ENCODE measurements around the gene ZNF774. TPM values are rescaled to one million over a fixed set of nuclear protein-coding genes. Genes with fewer than 3 reads are reported as not detected.

Gene ZNF774
- total RNA-seq, 2 donors from 2014 or later, result 2.5 to 3.6 TPM

DNA sequence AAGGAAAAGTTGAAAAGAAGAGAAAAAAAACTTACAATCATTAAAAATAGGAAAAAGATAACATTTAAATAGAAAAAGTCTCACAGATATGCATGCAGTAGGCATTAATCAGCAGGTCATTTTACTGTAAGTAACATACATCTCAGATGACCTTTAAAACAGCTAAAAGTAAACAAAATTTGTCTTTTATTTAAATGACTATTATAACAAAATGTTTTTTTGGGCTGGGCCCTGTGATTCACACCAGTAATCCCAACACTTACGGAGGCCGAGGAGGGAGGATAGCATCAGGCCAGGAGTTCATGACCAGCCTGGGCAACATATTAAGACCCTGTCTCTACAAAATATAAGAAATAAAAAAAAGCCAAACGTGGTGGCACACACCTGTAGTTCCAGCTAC lies 50.7 kb downstream of the ZNF774 start:
- H3K36me3 Mint-ChIP-seq (ENCODE audit: low read depth), result peaks cover 4% of the 10 kb centered on the region

GRCh38 chr15:90405055-90405607 lies 53.0 kb downstream of the ZNF774 start:
- no peak overlapping the region for H3K4me3 Mint-ChIP-seq
- Histone ChIP-seq H3K27me3 (ENCODE audit: control insufficient read depth, insufficient read depth, low read length, poor library complexity, severe bottlenecking) (no peaks in the 10 kb centered on the region), H3K4me1 (ENCODE audit: control insufficient read depth, insufficient read depth, low read length) (peaks cover 12% of the 10 kb centered on the region), H3K27ac (ENCODE audit: low read depth, low read length) (no peak overlapping the region), H3K9me3 (ENCODE audit: control insufficient read depth, low read length) (peaks cover 4% of the 10 kb centered on the region), H3K4me3 (ENCODE audit: low read length) (no peak overlapping the region), H3K9ac (ENCODE audit: extremely low read depth, low read length, poor library complexity, severe bottlenecking) (no peak overlapping the region), H3K36me3 (ENCODE audit: control insufficient read depth, insufficient read depth, low read length) (peaks cover 3% of the 10 kb centered on the region)
- 74 to 86% methylated on average over 1 to 3 of the region's 3 CpGs for WGBS, 2 experiments (ENCODE audit: insufficient coverage in 1 of 2, insufficient read length in 1 of 2)
- H3K36me3 Mint-ChIP-seq (ENCODE audit: low read depth), result peaks cover 14% of the 10 kb centered on the region
- H3K4me1 Mint-ChIP-seq, result peaks cover 51% of the 10 kb centered on the region
- peak overlapping the region; percentile 69 for H3K27ac Mint-ChIP-seq
- H3K27me3 Mint-ChIP-seq (ENCODE audit: insufficient read depth), result no peaks in the 10 kb centered on the region
- DNase-seq, result no peak
- no peak for TF ChIP-seq CTCF (conservative IDR thresholded peaks at IDR 0.05)
- peaks cover 9% of the 10 kb centered on the region for H3K9me3 Mint-ChIP-seq

More for the DNA sequence above, 50.7 kb downstream of the ZNF774 start:
- Histone ChIP-seq H3K4me3 (ENCODE audit: low read length) (no peak overlapping the region), H3K9ac (ENCODE audit: extremely low read depth, low read length, poor library complexity, severe bottlenecking) (no peak overlapping the region), H3K9me3 (ENCODE audit: control insufficient read depth, low read length) (no peaks in the 10 kb centered on the region), H3K36me3 (ENCODE audit: control insufficient read depth, insufficient read depth, low read length) (peaks cover 3% of the 10 kb centered on the region), H3K27me3 (ENCODE audit: control insufficient read depth, insufficient read depth, low read length, poor library complexity, severe bottlenecking) (no peaks in the 10 kb centered on the region), H3K4me1 (ENCODE audit: control insufficient read depth, insufficient read depth, low read length) (peaks cover 15% of the 10 kb centered on the region), H3K27ac (ENCODE audit: low read depth, low read length) (no peak overlapping the region)
- H3K4me1 Mint-ChIP-seq, result peaks cover 50% of the 10 kb centered on the region
- H3K4me3 Mint-ChIP-seq, result no peak overlapping the region
- no peak for DNase-seq
- no peaks in the 10 kb centered on the region for H3K27me3 Mint-ChIP-seq (ENCODE audit: insufficient read depth)
- no peaks in the 10 kb centered on the region for H3K9me3 Mint-ChIP-seq
- peak overlapping the region; percentile 6 for H3K27ac Mint-ChIP-seq
- 93 to 96% methylated on average over 1 to 3 of the region's 3 CpGs for WGBS, 2 experiments (ENCODE audit: insufficient coverage in 1 of 2, insufficient read length in 1 of 2)
- TF ChIP-seq CTCF (conservative IDR thresholded peaks at IDR 0.05), result no peak

DNA sequence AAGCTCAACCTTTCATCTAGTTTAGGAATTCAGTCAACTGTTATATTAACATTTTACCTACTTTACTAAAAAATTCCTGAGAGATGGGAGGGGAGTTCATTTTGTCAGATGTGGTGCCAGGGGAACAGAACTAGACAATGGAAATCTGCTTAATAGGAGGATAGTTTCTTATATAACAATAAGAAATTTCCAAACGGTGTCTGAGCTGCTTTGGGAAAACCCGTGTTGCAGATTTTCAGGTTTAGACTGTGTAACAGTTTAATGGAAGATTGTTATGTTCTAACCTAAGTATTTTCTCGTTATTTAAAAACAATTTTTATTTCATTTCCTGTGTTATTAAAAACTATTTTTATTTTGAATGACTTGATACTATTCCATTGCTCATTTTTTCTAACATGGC lies 55.3 kb downstream of the ZNF774 start:
- Mint-ChIP-seq H3K36me3 (ENCODE audit: low read depth) (peaks cover 17% of the 10 kb centered on the region), H3K27ac (no peak overlapping the region), H3K4me1 (peaks cover 46% of the 10 kb centered on the region), H3K4me3 (no peak overlapping the region), H3K9me3 (peaks cover 9% of the 10 kb centered on the region), H3K27me3 (ENCODE audit: insufficient read depth) (no peaks in the 10 kb centered on the region)
- Histone ChIP-seq H3K4me3 (ENCODE audit: low read length) (no peak overlapping the region), H3K9me3 (ENCODE audit: control insufficient read depth, low read length) (peaks cover 4% of the 10 kb centered on the region), H3K9ac (ENCODE audit: extremely low read depth, low read length, poor library complexity, severe bottlenecking) (no peak overlapping the region), H3K27ac (ENCODE audit: low read depth, low read length) (no peak overlapping the region), H3K4me1 (ENCODE audit: control insufficient read depth, insufficient read depth, low read length) (peaks cover 3% of the 10 kb centered on the region), H3K27me3 (ENCODE audit: control insufficient read depth, insufficient read depth, low read length, poor library complexity, severe bottlenecking) (no peaks in the 10 kb centered on the region), H3K36me3 (ENCODE audit: control insufficient read depth, insufficient read depth, low read length) (peaks cover 3% of the 10 kb centered on the region)
- WGBS, 2 experiments (ENCODE audit: insufficient coverage in 1 of 2, insufficient read length in 1 of 2), result 97% methylated on average over 2 of the region's 3 CpGs; no CpG with 5 or more reads in 1 of the 2 experiments
- TF ChIP-seq CTCF (conservative IDR thresholded peaks at IDR 0.05), result no peak
- DNase-seq, result no peak
